ENCODE data around the gene LILRB3.

Gene LILRB3

GRCh38 chr19:54168174-54168917 lies 54.5 kb downstream of the LILRB3 start:
- Histone ChIP-seq H3K4me1 (ENCODE audit: control insufficient read depth, insufficient read depth, low read length) (peaks cover 6% of the 10 kb centered on the region), H3K36me3 (ENCODE audit: control insufficient read depth, insufficient read depth, low read length) (no peaks in the 10 kb centered on the region), H3K27me3 (ENCODE audit: control insufficient read depth, insufficient read depth, low read length, poor library complexity, severe bottlenecking) (peaks cover 4% of the 10 kb centered on the region), H3K9me3 (ENCODE audit: control insufficient read depth, low read length) (no peaks in the 10 kb centered on the region), H3K4me3 (ENCODE audit: insufficient read depth, low read depth, low read length) (no peak overlapping the region), H3K27ac (ENCODE audit: insufficient read depth, low read depth, low read length, poor library complexity, severe bottlenecking) (no peak overlapping the region)
- 35 to 37% methylated on average over 25 of the region's 25 CpGs for WGBS, 2 experiments
